HG03135 (cell line): Measurements from ENCODE around the gene MAP3K15.

ENCODE experiments used
- ATAC-seq: cut with Tn5 transposase; IDR thresholded peaks from one replicate; pipeline ENCODE4 v1.9.1; 2021; ENCODE audit warnings: mild to moderate bottlenecking, moderate library complexity; ENCODE audit not compliant: unreplicated experiment

The MAP3K15 gene

GRCh38 chrX:19403696-19404095 is 111.6 kb downstream of the MAP3K15 start:
- ATAC-seq, result no peak

DNA sequence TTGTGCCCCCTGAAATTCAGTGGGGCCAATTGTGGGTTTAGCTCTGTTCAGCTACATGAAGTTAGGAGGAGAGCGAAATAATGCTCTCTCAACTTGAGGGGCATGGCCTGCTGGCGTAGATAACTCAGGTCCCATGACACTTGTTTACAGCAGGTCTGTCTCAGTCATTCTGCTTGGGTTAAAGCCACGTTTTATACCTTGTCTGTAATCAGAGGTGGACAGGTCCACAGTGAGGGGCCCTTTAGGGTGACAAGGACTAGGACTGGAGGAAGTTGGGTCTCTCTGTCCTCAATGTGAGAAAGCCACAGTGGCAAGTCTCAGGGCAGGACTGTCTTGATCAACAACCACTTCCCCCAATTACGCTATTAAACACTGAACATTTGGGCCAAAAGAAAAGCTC is 122.6 kb downstream of the MAP3K15 start:
- ATAC-seq, result no peak

GRCh38 chrX:19392078-19392477 is 123.2 kb downstream of the MAP3K15 start:
- ATAC-seq, result no peak

DNA sequence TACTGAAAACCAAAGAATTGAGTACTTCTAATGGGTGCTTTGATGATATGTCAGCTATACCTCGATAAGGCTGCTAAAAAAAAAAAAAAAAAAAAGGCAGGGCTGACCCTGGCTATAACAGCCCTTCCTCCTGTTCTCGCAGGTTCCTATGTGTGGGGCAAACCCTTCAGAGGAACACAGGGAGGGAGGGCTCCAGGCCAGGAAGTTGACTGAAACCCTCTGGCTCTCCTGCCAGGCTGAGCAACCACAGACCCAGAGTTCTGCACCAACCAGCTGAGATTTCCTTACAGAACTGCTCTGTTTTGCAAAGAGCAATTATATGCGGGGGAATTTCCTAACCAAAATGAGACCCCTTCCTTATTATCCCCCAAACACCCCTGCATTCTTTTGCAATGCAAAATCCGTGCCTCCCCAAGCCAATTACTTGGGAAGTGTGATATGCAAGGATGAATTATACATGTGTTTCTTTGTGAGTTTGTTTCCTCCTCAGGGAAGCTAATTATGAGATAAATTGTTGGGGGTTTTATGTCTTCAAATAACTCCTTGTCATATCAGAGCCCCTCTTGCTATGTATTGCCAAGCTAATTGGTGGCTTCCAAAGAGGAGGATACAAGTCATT is 126.0 kb downstream of the MAP3K15 start:
- ATAC-seq, result no peak

GRCh38 chrX:19388741-19389140 is 126.6 kb downstream of the MAP3K15 start:
- ATAC-seq, result no peak

GRCh38 chrX:19388064-19388679 is 127.1 kb downstream of the MAP3K15 start:
- no peak for ATAC-seq

DNA sequence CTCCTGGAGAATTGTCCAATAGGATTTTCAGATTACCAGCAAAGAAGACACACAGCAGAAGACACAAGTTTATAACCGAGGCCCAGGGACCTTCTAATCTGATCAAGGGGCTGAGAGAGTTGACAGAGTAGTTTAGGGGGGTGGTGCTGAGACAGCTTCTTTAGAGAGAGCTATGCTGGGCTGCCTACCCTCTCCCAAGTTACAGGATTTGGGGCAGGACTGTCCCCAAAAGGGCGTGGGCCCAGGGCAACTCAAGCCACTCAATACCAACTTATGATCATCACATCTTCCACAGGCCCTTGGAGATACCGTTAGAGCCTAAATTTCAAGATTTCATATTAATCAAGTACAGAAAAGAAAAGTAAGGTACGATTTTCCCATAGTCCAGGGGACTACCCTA is 128.6 kb downstream of the MAP3K15 start:
- no peak for ATAC-seq

DNA sequence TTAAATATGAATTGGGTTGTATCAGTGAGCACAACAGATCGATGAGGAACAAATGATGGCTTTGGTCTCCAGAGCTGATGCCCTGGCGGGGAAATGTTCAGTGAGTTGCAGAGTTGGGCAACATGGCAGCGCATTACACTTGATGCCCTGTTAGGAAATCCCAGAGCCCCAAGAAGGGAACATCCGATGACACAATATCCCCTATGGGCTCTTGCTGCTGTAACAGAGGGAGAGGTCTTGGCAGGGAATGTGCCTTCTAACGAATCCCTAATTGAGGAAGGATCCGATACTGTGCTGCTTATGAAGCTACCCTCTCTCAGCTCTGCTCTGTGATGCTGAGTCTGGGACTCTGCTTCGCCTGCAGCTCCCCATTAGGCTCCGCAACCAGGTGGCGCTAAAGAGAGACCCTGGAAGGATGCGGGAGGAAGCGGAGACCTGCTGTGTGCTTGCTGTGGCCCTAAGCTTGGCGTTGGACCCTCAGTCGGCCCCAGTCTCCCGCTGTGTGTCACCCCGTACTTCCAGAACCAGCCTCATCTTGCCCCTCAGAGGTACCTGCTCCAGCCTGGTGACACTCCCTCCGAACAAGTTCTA is 132.7 kb downstream of the MAP3K15 start:
- ATAC-seq, result no peak

GRCh38 chrX:19381326-19381725 is 134.0 kb downstream of the MAP3K15 start:
- no peak for ATAC-seq

GRCh38 chrX:19377799-19378198 is 137.5 kb downstream of the MAP3K15 start:
- no peak for ATAC-seq

DNA sequence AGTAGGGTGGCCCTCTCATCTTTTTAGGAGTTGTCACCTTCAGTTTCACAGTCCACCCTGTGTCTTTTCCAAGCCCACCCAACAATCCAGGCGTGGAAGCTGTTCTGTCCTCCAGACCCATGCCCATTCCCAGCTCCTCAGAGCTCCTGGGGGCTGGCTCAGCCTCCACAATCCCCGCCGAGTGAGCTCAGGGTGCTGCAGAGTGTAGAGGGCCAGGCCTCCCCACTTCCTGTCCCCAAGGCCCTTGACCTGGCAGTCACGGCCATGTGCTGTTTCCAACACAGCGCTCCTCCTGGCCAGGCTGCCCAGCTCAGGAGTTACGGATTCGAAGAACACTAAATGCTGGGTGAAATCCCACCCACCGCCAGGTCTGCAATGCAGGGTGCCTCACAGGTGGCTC is 139.8 kb downstream of the MAP3K15 start:
- ATAC-seq, result no peak

DNA sequence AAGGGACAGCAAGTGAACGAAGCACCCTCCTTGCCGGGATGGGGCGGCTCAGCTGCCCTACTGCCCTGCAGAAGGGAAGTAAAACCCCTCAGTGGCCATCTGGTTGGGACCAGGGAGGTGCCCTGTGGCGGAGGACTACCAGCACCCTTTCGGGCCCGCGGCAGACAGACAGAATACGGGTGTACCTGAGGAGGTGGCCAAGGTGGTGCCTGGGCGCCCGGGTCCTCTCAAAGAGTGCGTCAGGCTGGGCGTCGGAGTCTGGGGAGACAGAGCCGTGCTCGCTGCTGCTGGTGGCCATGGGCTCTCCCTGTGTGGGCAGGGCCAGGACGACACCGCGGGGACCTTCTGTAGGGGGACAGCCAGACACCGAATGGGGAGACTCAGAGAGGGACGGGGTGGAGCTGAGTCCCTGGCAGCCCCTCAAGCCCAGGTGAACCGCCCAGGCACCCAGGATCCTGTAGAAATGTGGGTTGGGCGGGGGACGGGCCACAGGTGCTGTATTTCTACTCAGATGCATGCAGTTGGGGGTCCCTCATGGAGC is 141.9 kb downstream of the MAP3K15 start:
- no peak for ATAC-seq

GRCh38 chrX:19372547-19373331 is 142.6 kb downstream of the MAP3K15 start:
- ATAC-seq, result no peak

DNA sequence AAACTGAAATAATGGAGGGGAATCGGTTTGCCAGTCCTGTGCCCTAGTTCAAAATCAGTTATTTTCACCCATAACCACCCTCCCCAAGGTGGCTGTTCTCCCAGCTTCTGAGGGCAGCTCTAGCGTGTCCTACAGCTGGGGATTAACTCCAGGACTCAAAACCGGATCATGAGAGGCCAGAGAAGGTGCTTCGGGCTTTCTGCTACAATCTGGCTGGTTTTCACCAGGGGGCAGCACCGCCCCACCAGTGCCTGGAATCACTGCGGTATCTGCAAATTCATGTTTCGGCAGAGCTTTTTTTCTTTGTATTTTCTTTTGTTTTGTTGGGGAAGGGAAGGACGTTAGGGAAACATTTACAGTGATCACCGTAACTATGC is 143.2 kb downstream of the MAP3K15 start:
- no peak for ATAC-seq

DNA sequence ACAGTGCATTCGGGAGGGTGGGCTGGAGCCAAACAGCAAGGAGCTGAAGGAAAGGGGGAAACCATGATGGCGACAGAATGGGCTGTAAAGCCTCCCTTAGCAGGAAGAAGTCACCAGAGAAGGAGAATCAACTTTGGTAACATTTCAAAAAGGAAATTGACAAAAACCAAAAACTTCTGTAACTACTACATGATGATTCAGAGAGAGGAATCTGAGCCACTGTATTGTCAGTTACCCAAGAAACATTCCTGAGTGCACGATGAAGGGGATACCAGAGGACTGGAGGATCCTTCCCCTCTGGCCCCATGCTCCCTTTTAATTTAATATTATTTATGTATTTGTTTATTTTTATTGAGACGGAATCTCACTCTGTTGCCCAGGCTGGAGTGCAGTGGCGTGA is 145.2 kb downstream of the MAP3K15 start:
- no peak for ATAC-seq

- ATAC-seq, result no peak
These were observed 146.7 kb downstream of the MAP3K15 start for GRCh38 chrX:19368576-19368975.

DNA sequence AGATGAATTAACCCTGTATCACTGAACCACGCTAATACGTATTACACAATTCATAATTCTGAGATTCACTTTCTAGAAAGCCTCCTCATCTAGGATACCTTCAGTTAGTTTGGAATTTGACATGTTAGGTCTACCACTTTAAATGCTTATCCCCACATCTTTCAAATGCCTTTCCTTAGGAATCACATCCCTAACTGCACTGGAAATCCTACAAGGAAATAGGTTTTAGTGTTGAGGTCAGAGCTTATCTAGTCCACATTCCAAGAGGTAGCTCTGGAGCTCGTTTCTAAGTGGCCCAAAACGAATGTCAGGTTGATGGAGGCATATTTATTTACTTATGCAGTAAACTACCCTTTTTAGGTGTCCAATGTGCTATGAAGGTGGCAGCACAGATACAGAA is 153.6 kb downstream of the MAP3K15 start:
- ATAC-seq, result no peak

DNA sequence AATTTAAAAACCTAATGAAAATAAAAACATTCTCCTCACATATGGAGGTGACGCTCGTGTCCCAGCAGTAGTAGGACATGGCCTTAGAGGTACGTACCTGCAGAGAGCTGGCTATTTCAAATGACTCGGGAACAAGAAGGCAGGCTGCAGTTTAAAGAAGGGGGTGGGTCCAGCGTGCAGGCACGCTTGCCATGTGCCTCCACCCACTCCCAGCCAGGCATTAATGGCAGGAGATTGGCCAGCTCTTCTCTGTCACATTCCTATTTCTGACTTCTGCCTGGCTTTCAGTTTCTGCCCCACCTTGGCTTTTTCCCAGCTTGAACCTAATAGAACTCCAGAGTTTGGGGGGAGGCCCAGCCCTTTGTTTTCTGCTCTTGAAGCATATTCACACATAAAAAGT is 154.4 kb downstream of the MAP3K15 start:
- no peak for ATAC-seq

GRCh38 chrX:19358521-19358920 is 156.8 kb downstream of the MAP3K15 start:
- ATAC-seq, result no peak

DNA sequence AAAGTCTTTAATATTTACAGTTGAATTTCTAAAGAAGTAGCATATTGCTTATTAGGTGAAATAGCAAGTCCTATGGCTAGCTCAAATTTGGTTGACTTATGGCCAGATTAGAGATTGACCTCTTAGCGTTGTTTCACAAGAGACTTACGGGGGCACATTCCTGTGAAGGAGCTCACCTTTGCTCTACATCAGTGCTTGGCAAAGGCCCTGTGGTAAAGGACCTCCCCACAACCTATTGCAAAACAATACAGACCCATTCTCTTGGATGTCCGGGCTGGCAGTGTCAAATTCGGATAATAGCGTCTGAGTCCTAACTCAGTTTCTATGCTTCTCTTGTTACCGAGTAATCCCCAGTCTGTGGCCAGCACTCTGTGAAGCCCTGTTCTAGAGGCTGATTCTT is 160.7 kb downstream of the MAP3K15 start:
- no peak for ATAC-seq

DNA sequence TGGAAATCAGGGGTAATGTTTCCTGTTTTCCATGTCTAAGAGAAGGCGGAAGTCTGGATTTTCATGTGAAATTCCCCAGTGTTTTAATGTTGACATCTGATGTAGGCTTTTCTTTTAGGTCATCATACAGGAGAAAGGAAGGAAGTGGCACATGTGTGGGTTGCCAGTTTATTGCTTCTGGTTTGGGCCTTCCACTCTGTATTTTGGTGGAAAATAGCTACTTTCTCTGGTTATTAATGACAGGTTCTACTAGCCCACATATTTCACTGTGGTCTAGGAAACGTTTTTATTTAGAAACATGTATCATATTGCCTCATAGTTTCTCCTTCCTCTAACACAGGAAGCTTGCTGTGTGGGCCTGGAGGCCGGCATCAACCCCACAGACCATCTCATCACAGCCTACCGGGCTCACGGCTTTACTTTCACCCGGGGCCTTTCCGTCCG is 164.3 kb downstream of the MAP3K15 start:
- ATAC-seq, result peak; percentile 96

DNA sequence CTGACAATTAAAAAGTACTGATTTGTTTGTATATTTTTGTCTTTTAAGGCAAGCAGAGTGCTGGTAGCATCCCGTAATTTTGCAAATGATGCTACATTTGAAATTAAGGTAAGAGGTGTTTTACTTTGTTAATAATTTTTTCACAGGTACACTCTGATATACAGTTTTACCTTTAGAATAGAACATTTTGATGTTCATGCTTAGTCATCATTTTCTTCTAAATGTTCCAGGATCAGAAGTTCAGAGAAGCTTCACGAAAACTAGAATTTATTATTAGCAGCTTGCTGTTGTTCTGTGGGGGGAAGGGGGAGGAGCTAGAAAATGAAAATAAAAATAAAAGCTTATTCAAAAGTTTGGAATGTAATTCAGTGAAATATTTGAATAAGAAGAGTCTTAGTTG is 166.0 kb downstream of the MAP3K15 start:
- no peak for ATAC-seq
